GM06990 (cell line): ENCODE data around the gene RIC3.

Experiments
- DNase-seq: peaks from one replicate; pipeline ENCODE4 v3.0.0-alpha.2; 2011; ENCODE audit not compliant: insufficient read length; ENCODE audit errors: extremely low read depth
- H3K27me3 ChIP-seq: replicated peaks from 2 replicates; pipeline ENCODE4 v1.6.0; 2011; ENCODE audit warnings: low read length; ENCODE audit not compliant: control insufficient read depth, insufficient read depth
- H3K36me3 ChIP-seq: 2 replicates; pipeline ENCODE4 v1.5.1; 2011; ENCODE audit warnings: low read length; ENCODE audit not compliant: control insufficient read depth, insufficient read depth
- H3K4me3 ChIP-seq: replicated peaks from 2 replicates; pipeline ENCODE4 v1.5.1; 2011; ENCODE audit warnings: low read depth, mild to moderate bottlenecking, control low read depth, low read length
- CTCF ChIP-seq: IDR thresholded peaks from 2 replicates; pipeline ENCODE4 v1.5.1; 2011; ENCODE audit warnings: low read length, control low read depth, mild to moderate bottlenecking, inconsistent platforms; ENCODE audit not compliant: insufficient read depth, poor library complexity, severe bottlenecking

Gene RIC3

GRCh38 chr11:8156877-8157276, 11.9 kb downstream of the RIC3 start:
- no peak for DNase-seq
- TF ChIP-seq CTCF: no peak
- H3K27me3 ChIP-seq: no peaks in the 10 kb centered on the region
- no peak overlapping the region for H3K4me3 ChIP-seq
- H3K36me3 ChIP-seq: no peaks in the 10 kb centered on the region

GRCh38 chr11:8149726-8150125, 19.1 kb downstream of the RIC3 start:
- no peaks in the 10 kb centered on the region for H3K27me3 ChIP-seq
- no peak for TF ChIP-seq CTCF
- no peaks in the 10 kb centered on the region for H3K36me3 ChIP-seq
- H3K4me3 ChIP-seq: no peak overlapping the region
- DNase-seq: no peak

- H3K36me3 ChIP-seq: no peaks in the 10 kb centered on the region
- no peak for DNase-seq
- no peak for TF ChIP-seq CTCF
- H3K27me3 ChIP-seq: no peaks in the 10 kb centered on the region
- H3K4me3 ChIP-seq: no peak overlapping the region
These were observed 30.3 kb downstream of the RIC3 start for GRCh38 chr11:8138526-8138925.

- Histone ChIP-seq H3K4me3 (no peak overlapping the region), H3K27me3 (no peaks in the 10 kb centered on the region), H3K36me3 (no peaks in the 10 kb centered on the region; the same call in 1 of the 2 replicates)
- no peak for DNase-seq
- TF ChIP-seq CTCF: no peak
These were observed 41.4 kb downstream of the RIC3 start for GRCh38 chr11:8127447-8127846.

GRCh38 chr11:8126649-8127289, 42.1 kb downstream of the RIC3 start:
- no peaks in the 10 kb centered on the region; the same call in 1 of the 2 replicates for H3K36me3 ChIP-seq
- no peak for DNase-seq
- no peak for TF ChIP-seq CTCF
- no peak overlapping the region for H3K4me3 ChIP-seq
- no peaks in the 10 kb centered on the region for H3K27me3 ChIP-seq
